HCT116 (cell line): ENCODE data around the gene NARS2. TPM values are rescaled to one million over a fixed set of nuclear protein-coding genes. Genes with fewer than 3 reads are reported as not detected.

Experiments used
- ATAC-seq: fragments of 200-7000 bp; cut with Tn5 transposase; 2 replicates; pipeline ENCODE4 v1.9.1; 2020; ENCODE audit warnings: mild to moderate bottlenecking, moderate library complexity
- BruUV-seq: library from RNA; stranded (reverse); fragments of 400-500 nt; replicated peaks from 2 replicates; lab custom pipeline; 2021; lab: Mats Ljungman, UMichigan
- CTCF ChIA-PET: fragments of 300-600 bp; sonication (Branson Sonifier 250); formaldehyde crosslinking; loops from one replicate; lab custom pipeline; 2021; ENCODE audit warnings: antibody characterized with exemption; lab: Charles Lee
- POLR2A ChIA-PET: fragments of 300-600, 350-600 bp; sonication (Branson Sonifier 250); formaldehyde crosslinking; loops from one replicate; lab custom pipeline; 2021; ENCODE audit warnings: antibody characterized with exemption; lab: Charles Lee
- RAD21 ChIA-PET, 2 experiments: fragments of 300-600 bp; sonication (Branson Sonifier 250); formaldehyde crosslinking; loops; one replicate each; lab custom pipeline; 2023; ENCODE audit warnings: low total read pairs in 2 of 2; ENCODE audit not compliant: uncharacterized antibody in 2 of 2, unreplicated experiment in 2 of 2, low non-redundant PET in 1 of 2; lab: Charles Lee
- DNase-seq: peaks from one replicate; pipeline ENCODE4 v3.0.0-alpha.2; 2010; ENCODE audit warnings: low read depth, low spot score
- H2AFZ ChIP-seq: fragments of 200-600 bp; shearing (Covaris generic), sonication (generic); 2 replicates; pipeline ENCODE4 v1.6.1; 2017; ENCODE audit warnings: low read depth, mixed run types, mixed read lengths, antibody characterized with exemption, low read length; ENCODE audit not compliant: poor library complexity, severe bottlenecking
- H3K27ac ChIP-seq: 2 replicates; pipeline ENCODE4 v1.5.1; 2012; ENCODE audit warnings: low read depth, low read length
- H3K27me3 ChIP-seq: fragments of 200-600 bp; sonication (generic); 2 replicates; pipeline ENCODE4 v1.6.1; 2016; ENCODE audit warnings: mixed run types, low read length, mixed read lengths; ENCODE audit not compliant: insufficient read depth
- H3K36me3 ChIP-seq, 2 experiments: fragments of 200-500 bp in 1 of 2; fragments of 200-600 bp in 1 of 2; sonication (Bioruptor generic) in 1 of 2; sonication (generic) in 1 of 2; 2 replicates each; pipeline versions ENCODE4 v1.5.1 to v1.6.1; 2014 to 2016; ENCODE audit warnings: low read length in 2 of 2, inconsistent platforms in 1 of 2, mixed read lengths in 1 of 2, mixed run types in 1 of 2; ENCODE audit not compliant: insufficient read depth in 2 of 2, control insufficient read depth in 1 of 2
- H3K4me1 ChIP-seq, 2 experiments: fragments of 200-600 bp in 1 of 2; sonication (generic) in 1 of 2; 2 replicates each; pipeline versions ENCODE4 v1.5.1 to v1.6.1; 2012 to 2017; ENCODE audit warnings: low read length in 2 of 2, inconsistent platforms in 1 of 2, mild to moderate bottlenecking in 1 of 2, mixed read lengths in 1 of 2, mixed run types in 1 of 2, moderate library complexity in 1 of 2; ENCODE audit not compliant: insufficient read depth in 2 of 2, control insufficient read depth in 1 of 2
- H3K4me2 ChIP-seq: fragments of 200-600 bp; sonication (generic); 2 replicates; pipeline ENCODE4 v1.6.1; 2017; ENCODE audit warnings: mixed run types, low read length, mixed read lengths
- H3K4me3 ChIP-seq, 2 experiments: fragments of 200-600 bp in 1 of 2; sonication (generic) in 1 of 2; replicated peaks in 1 of 2; 2 replicates each; pipeline ENCODE4 v1.5.1; 2011 to 2016; ENCODE audit warnings: low read length in 2 of 2, control low read depth in 1 of 2, low read depth in 1 of 2, mild to moderate bottlenecking in 1 of 2, mixed read lengths in 1 of 2, mixed run types in 1 of 2
- H3K79me2 ChIP-seq: fragments of 200-600 bp; sonication (generic); 2 replicates; pipeline ENCODE4 v1.6.1; 2017; ENCODE audit warnings: mild to moderate bottlenecking, mixed run types, low read length, moderate library complexity, mixed read lengths; ENCODE audit not compliant: insufficient read depth
- H3K9ac ChIP-seq: fragments of 200-600 bp; sonication (generic); 2 replicates; pipeline ENCODE4 v1.6.1; 2016; ENCODE audit warnings: low read length, mixed read lengths
- H3K9me2 ChIP-seq: fragments of 200-600 bp; sonication (generic), shearing (Covaris generic); 2 replicates; pipeline ENCODE4 v1.6.1; 2017; ENCODE audit warnings: mixed run types, mild to moderate bottlenecking, moderate library complexity; ENCODE audit not compliant: insufficient read depth
- H3K9me3 ChIP-seq, 2 experiments: fragments of 200-500 bp in 1 of 2; fragments of 200-600 bp in 1 of 2; sonication (Bioruptor generic) in 1 of 2; sonication (generic) in 1 of 2; 2 replicates each; pipeline ENCODE4 v1.6.1; 2014 to 2017; ENCODE audit warnings: low read length in 2 of 2, mixed read lengths in 2 of 2, inconsistent platforms in 1 of 2, low read depth in 1 of 2, mild to moderate bottlenecking in 1 of 2, mixed run types in 1 of 2, moderate library complexity in 1 of 2; ENCODE audit not compliant: control insufficient read depth in 1 of 2, insufficient read depth in 1 of 2
- H4K20me1 ChIP-seq: fragments of 200-600 bp; sonication (generic), shearing (Covaris generic); 2 replicates; pipeline ENCODE4 v1.6.1; 2017; ENCODE audit warnings: mixed run types, mild to moderate bottlenecking, moderate library complexity; ENCODE audit not compliant: insufficient read depth
- ATF3 ChIP-seq: IDR thresholded peaks from 2 replicates; pipeline ENCODE4 v1.6.1; 2012
- CBX3 ChIP-seq: IDR thresholded peaks from 2 replicates; pipeline ENCODE4 v1.6.1; 2012; ENCODE audit warnings: low read depth
- CEBPB ChIP-seq: IDR thresholded peaks from 2 replicates; pipeline ENCODE4 v1.6.1; 2012; ENCODE audit warnings: low read depth
- CTCF ChIP-seq, 3 experiments: fragments of 200-600 bp in 1 of 3; sonication (generic) in 1 of 3; IDR thresholded peaks in 2 of 3; conservative IDR thresholded peaks in 1 of 3; 2 replicates each; pipeline ENCODE4 v1.5.1; 2012 to 2017; ENCODE audit warnings: low read depth in 2 of 3, low read length in 2 of 3, antibody characterized with exemption in 1 of 3, borderline replicate concordance in 1 of 3, control low read depth in 1 of 3, mild to moderate bottlenecking in 1 of 3, mixed read lengths in 1 of 3, mixed run types in 1 of 3, moderate library complexity in 1 of 3; ENCODE audit not compliant: insufficient read depth in 1 of 3
- EGR1 ChIP-seq: IDR thresholded peaks from 2 replicates; pipeline ENCODE4 v1.6.1; 2012; ENCODE audit warnings: low read depth
- ELF1 ChIP-seq: IDR thresholded peaks from 2 replicates; pipeline ENCODE4 v1.6.1; 2012; ENCODE audit warnings: low read depth, borderline replicate concordance
- EZH2 ChIP-seq: fragments of 200-600 bp; sonication (generic); IDR thresholded peaks from 2 replicates; pipeline ENCODE4 v1.6.1; 2017; ENCODE audit warnings: antibody characterized with exemption, mixed run types
- EZH2phosphoT487 ChIP-seq: fragments of 200-600 bp; IDR thresholded peaks from 2 replicates; pipeline ENCODE4 v1.6.1; 2018; ENCODE audit warnings: antibody characterized with exemption, borderline replicate concordance
- JUND ChIP-seq: IDR thresholded peaks from 2 replicates; pipeline ENCODE4 v1.6.1; 2012
- POLR2A ChIP-seq: IDR thresholded peaks from 2 replicates; pipeline ENCODE4 v1.7.0; 2011; ENCODE audit warnings: borderline replicate concordance; ENCODE audit not compliant: insufficient read depth, insufficient read length; ENCODE audit errors: extremely low read depth
- POLR2AphosphoS5 ChIP-seq: IDR thresholded peaks from 2 replicates; pipeline ENCODE4 v1.6.1; 2011; ENCODE audit warnings: mild to moderate bottlenecking, low read depth, low read length, moderate library complexity
- RAD21 ChIP-seq: IDR thresholded peaks from 2 replicates; pipeline ENCODE4 v1.6.1; 2012; ENCODE audit warnings: low read depth, mild to moderate bottlenecking
- REST ChIP-seq: IDR thresholded peaks from 2 replicates; pipeline ENCODE4 v1.6.1; 2012; ENCODE audit warnings: low read depth
- SIN3A ChIP-seq: IDR thresholded peaks from 2 replicates; pipeline ENCODE4 v1.6.1; 2012; ENCODE audit warnings: low read depth
- SP1 ChIP-seq: IDR thresholded peaks from 2 replicates; pipeline ENCODE4 v1.6.1; 2012; ENCODE audit warnings: low read depth
- SRF ChIP-seq: IDR thresholded peaks from 2 replicates; pipeline ENCODE4 v1.6.1; 2012; ENCODE audit warnings: low read depth
- YY1 ChIP-seq: IDR thresholded peaks from 2 replicates; pipeline ENCODE4 v1.6.1; 2011; ENCODE audit warnings: low read length, low read depth, moderate library complexity, mild to moderate bottlenecking; ENCODE audit not compliant: insufficient replicate concordance; ENCODE audit errors: extremely low read depth
- ZFX ChIP-seq: fragments of 450-650 bp; IDR thresholded peaks from 2 replicates; pipeline ENCODE4 v1.6.1; 2017
- ZNF274 ChIP-seq: fragments of 200-500 bp; sonication (Bioruptor generic); IDR thresholded peaks from 2 replicates; pipeline ENCODE4 v1.6.1; 2014; ENCODE audit warnings: mild to moderate bottlenecking, low read depth, low read length, inconsistent platforms
- intact Hi-C: fragments of 100-400 bp; cut with micrococcal nuclease; formaldehyde crosslinking; loops from 2 replicates; pipeline ENCODE4 v1.10.0; 2022
- total RNA-seq: library from RNA; stranded (reverse); gene quantifications from one replicate; pipeline ENCODE4 v1.2.1, GENCODE V29; 2021; ENCODE audit not compliant: unreplicated experiment
- TF ChIP-seq, protein P1 (sequence below): IDR thresholded peaks from 2 replicates; pipeline ENCODE4 v1.6.1; 2011; ENCODE audit warnings: mild to moderate bottlenecking, low read length, moderate library complexity; ENCODE audit not compliant: insufficient replicate concordance; ENCODE audit errors: extremely low read depth

The NARS2 gene
- total RNA-seq, 1 experiment from 2014 or later = 26.0 TPM

DNA sequence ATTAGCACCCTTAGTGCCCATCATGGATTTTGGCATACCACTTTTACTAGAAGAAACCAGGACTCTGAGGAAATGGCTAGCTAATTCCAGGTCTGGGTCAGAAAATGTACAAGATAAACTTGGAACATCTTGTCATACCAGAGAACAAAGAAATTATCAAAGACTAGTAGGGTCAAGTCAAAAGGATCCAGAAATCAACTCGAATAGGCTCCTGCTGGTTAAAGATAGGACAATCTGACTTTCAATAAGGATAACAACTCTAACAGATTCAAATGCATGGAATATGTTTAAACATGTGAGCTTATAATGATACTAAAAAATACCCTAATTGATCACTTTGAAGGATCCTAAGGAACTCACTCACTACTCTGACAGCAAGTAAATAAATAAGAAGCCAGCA lies 175.9 kb downstream of the NARS2 start:
- H3K4me3 ChIP-seq = no peak overlapping the region
- no peaks in the 10 kb centered on the region for H3K9me2 ChIP-seq
- RAD21 ChIA-PET = no interaction called here
- no peak for ATAC-seq
- H3K4me1 ChIP-seq = no peaks in the 10 kb centered on the region
- CTCF ChIA-PET = no interaction called here
- no peaks in the 10 kb centered on the region for H3K27me3 ChIP-seq
- intact Hi-C loops = no loop called here
- H3K9ac ChIP-seq = no peak overlapping the region
- no peak overlapping the region for H3K27ac ChIP-seq
- H3K36me3 ChIP-seq = no peaks in the 10 kb centered on the region
- no peaks in the 10 kb centered on the region for H4K20me1 ChIP-seq
- DNase-seq = no peak
- POLR2A ChIA-PET = no interaction called here
- no peaks in the 10 kb centered on the region for H3K79me2 ChIP-seq
- H3K9me3 ChIP-seq = no peaks in the 10 kb centered on the region
- no peak overlapping the region for H2AFZ ChIP-seq
- no TSS peak for BruUV-seq
- TF ChIP-seq ZNF274 (no peak), SIN3A (no peak), JUND (no peak), POLR2A (no peak), EZH2 (no peak), POLR2AphosphoS5 (no peak), ATF3 (no peak), REST (no peak), CBX3 (no peak), EGR1 (no peak), EZH2phosphoT487 (no peak), SP1 (no peak), ELF1 (no peak), SRF (no peak), ZFX (no peak), CTCF (IDR thresholded peaks at IDR 0.05 in 2 of 3, conservative IDR thresholded peaks at IDR 0.05 in 1 of 3; ENCODE audit: borderline replicate concordance in 1 of 3, insufficient read depth in 1 of 3, low read depth in 2 of 3, low read length in 2 of 3) (no peak), RAD21 (no peak), YY1 (no peak), CEBPB (no peak)
- TF ChIP-seq, protein P1, sequence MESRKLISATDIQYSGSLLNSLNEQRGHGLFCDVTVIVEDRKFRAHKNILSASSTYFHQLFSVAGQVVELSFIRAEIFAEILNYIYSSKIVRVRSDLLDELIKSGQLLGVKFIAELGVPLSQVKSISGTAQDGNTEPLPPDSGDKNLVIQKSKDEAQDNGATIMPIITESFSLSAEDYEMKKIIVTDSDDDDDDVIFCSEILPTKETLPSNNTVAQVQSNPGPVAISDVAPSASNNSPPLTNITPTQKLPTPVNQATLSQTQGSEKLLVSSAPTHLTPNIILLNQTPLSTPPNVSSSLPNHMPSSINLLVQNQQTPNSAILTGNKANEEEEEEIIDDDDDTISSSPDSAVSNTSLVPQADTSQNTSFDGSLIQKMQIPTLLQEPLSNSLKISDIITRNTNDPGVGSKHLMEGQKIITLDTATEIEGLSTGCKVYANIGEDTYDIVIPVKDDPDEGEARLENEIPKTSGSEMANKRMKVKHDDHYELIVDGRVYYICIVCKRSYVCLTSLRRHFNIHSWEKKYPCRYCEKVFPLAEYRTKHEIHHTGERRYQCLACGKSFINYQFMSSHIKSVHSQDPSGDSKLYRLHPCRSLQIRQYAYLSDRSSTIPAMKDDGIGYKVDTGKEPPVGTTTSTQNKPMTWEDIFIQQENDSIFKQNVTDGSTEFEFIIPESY = no peak
- no peak overlapping the region for H3K4me2 ChIP-seq
